Tibial nerve (tissue), 4 donors: ENCODE measurements around the gene LKAAEAR1. TPM values are rescaled to one million over a fixed set of nuclear protein-coding genes. Genes with fewer than 3 reads are reported as not detected.
A peak's percentile ranks its signal among the peaks of the same experiment; 100 is the strongest.

ENCODE experiments used
- DNase-seq, 2 donors: peaks; one replicate each; pipeline ENCODE4 v3.0.0-alpha.2; 2019; ENCODE audit warnings: low spot score in 2 of 2
- H3K27ac ChIP-seq, 4 donors: fragments of 200-600 bp; sonication (generic) in 3 of 4; one replicate each; pipeline ENCODE4 v1.5.1; 2017 to 2019; ENCODE audit warnings: mild to moderate bottlenecking in 1 of 4
- H3K27me3 ChIP-seq, 2 donors: fragments of 200-600 bp; sonication (generic) in 1 of 2; one replicate each; pipeline versions ENCODE4 v1.5.1 to v1.6.0; 2017 to 2019
- H3K36me3 ChIP-seq, 3 donors: fragments of 200-600 bp; sonication (generic); one replicate each; pipeline ENCODE4 v1.5.1; 2018 to 2019
- H3K4me1 ChIP-seq, 4 donors: fragments of 200-600 bp; sonication (generic) in 3 of 4; one replicate each; pipeline ENCODE4 v1.5.1; 2017 to 2019
- H3K4me3 ChIP-seq, 4 donors: fragments of 200-600 bp; sonication (generic) in 3 of 4; one replicate each; pipeline ENCODE4 v1.5.1; 2017 to 2019; ENCODE audit warnings: mild to moderate bottlenecking in 1 of 4, moderate library complexity in 1 of 4
- H3K9me3 ChIP-seq, 4 donors: fragments of 200-600 bp; sonication (generic) in 3 of 4; one replicate each; pipeline ENCODE4 v1.5.1; 2017 to 2019
- CTCF ChIP-seq, 5 experiments: fragments of 200-600 bp in 3 of 5; fragments of 450-650 bp in 2 of 5; sonication (generic) in 3 of 5; IDR thresholded peaks; one replicate each; pipeline ENCODE4 v1.5.1; 2016 to 2019; ENCODE audit warnings: antibody characterized with exemption in 5 of 5, mild to moderate bottlenecking in 3 of 5, moderate library complexity in 2 of 5
- EP300 ChIP-seq, 2 donors: sonication (generic); formaldehyde crosslinking; IDR thresholded peaks; one replicate each; pipeline ENCODE4 v1.6.1; 2017; ENCODE audit warnings: antibody characterized with exemption in 2 of 2, mild to moderate bottlenecking in 1 of 2
- POLR2A ChIP-seq, 2 donors: fragments of 450-650 bp; IDR thresholded peaks; one replicate each; pipeline ENCODE4 v1.6.1; 2017; ENCODE audit warnings: antibody characterized with exemption in 2 of 2, mild to moderate bottlenecking in 2 of 2, moderate library complexity in 2 of 2
- WGBS, 2 donors: methylation state at CpG; one replicate each; pipeline ENCODE4 v1.1.5; 2018; 5-methylcytosine and 5-hydroxymethylcytosine counted together
- total RNA-seq, 4 donors: library from RNA; depleted of rRNA; stranded (reverse); fragments of >200 nt; gene quantifications; one replicate each; pipeline ENCODE4 v1.1.0, GENCODE V29; 2016

The LKAAEAR1 gene
- total RNA-seq, 4 donors from 2014 or later, result 0.59 to 1.3 (median 0.84) TPM; not detected in 1

GRCh38 chr20:64042054-64042781, 42.0 kb downstream of the LKAAEAR1 start:
- peaks cover 0 to 50% (median 27%) of the 10 kb centered on the region in 4 donors for H3K4me1 ChIP-seq
- peak overlapping the region in 3 of 4 donors; percentile 55 to 75 (median 69) for H3K27ac ChIP-seq
- peaks cover 0 to 91% of the 10 kb centered on the region in 2 donors for H3K27me3 ChIP-seq

GRCh38 chr20:64041781-64042053, 42.5 kb downstream of the LKAAEAR1 start:
- Histone ChIP-seq H3K4me3 (peak overlapping the region in 2 of 4 donors; percentile 33 to 50), H3K4me1 (peaks cover 0 to 50% (median 27%) of the 10 kb centered on the region in 4 donors), H3K27me3 (peaks cover 0 to 91% of the 10 kb centered on the region in 2 donors), H3K9me3 (no peaks in the 10 kb centered on the region), H3K36me3 (no peaks in the 10 kb centered on the region), H3K27ac (peak overlapping the region in 1 of 4 donors; percentile 75)
- no peak for DNase-seq
- TF ChIP-seq EP300 (IDR thresholded peaks at IDR 0.05) (no peak), POLR2A (IDR thresholded peaks at IDR 0.05) (no peak), CTCF (IDR thresholded peaks at IDR 0.05) (no peak)
- WGBS, 2 donors, result 2 to 8% methylated on average over 11 of the region's 11 CpGs

More at GRCh38 chr20:64042054-64042781, 42.0 kb downstream of the LKAAEAR1 start:
- no peak for DNase-seq
- H3K4me3 ChIP-seq, result peak overlapping the region; percentile 5 to 50 (median 38)
- WGBS, 2 donors, result 1 to 4% methylated on average over 24 to 26 of the region's 55 CpGs
- no peak for TF ChIP-seq CTCF (IDR thresholded peaks at IDR 0.05)
- no peak for TF ChIP-seq EP300 (IDR thresholded peaks at IDR 0.05)
- no peak for TF ChIP-seq POLR2A (IDR thresholded peaks at IDR 0.05)
- H3K9me3 ChIP-seq, result no peaks in the 10 kb centered on the region
- H3K36me3 ChIP-seq, result no peaks in the 10 kb centered on the region

- TF ChIP-seq EP300 (IDR thresholded peaks at IDR 0.05) (no peak), CTCF (IDR thresholded peaks at IDR 0.05) (no peak)
- Histone ChIP-seq H3K9me3 (no peaks in the 10 kb centered on the region), H3K4me1 (peaks cover 0 to 50% (median 27%) of the 10 kb centered on the region in 4 donors), H3K27me3 (peaks cover 0 to 87% of the 10 kb centered on the region in 2 donors), H3K36me3 (peaks cover 0 to 3% (median 0%) of the 10 kb centered on the region in 3 donors), H3K4me3 (peak overlapping the region in 1 of 4 donors; percentile 50), H3K27ac (peak overlapping the region in 1 of 4 donors; percentile 75)
- 46 to 52% methylated on average over 12 to 15 of the region's 15 CpGs for WGBS, 2 donors
- no peak for DNase-seq
Observed at GRCh38 chr20:64041040-64041780, 43.0 kb downstream of the LKAAEAR1 start.

GRCh38 chr20:64040231-64041039, 43.8 kb downstream of the LKAAEAR1 start:
- TF ChIP-seq CTCF (IDR thresholded peaks at IDR 0.05) (no peak), POLR2A (IDR thresholded peaks at IDR 0.05) (no peak), EP300 (IDR thresholded peaks at IDR 0.05) (no peak)
- peaks cover 0 to 79% of the 10 kb centered on the region in 2 donors for H3K27me3 ChIP-seq
- peaks cover 0 to 10% (median 0%) of the 10 kb centered on the region in 3 donors for H3K36me3 ChIP-seq
- no peak overlapping the region for H3K4me3 ChIP-seq
- no peaks in the 10 kb centered on the region for H3K9me3 ChIP-seq
- 55 to 69% methylated on average over 9 to 12 of the region's 12 CpGs for WGBS, 2 donors
- peak overlapping the region in 1 of 4 donors; percentile 15 for H3K27ac ChIP-seq
- H3K4me1 ChIP-seq, result peaks cover 0 to 50% (median 27%) of the 10 kb centered on the region in 4 donors
- no peak for DNase-seq
